Measurements from ENCODE around the gene BAMBI.

GRCh38 chr10:28711776-28712175, 34.5 kb downstream of the BAMBI start:
- TF ChIP-seq CTCF (IDR thresholded peaks at IDR 0.05 in 8 of 11, conservative IDR thresholded peaks at IDR 0.05 in 3 of 11) (no peak), POLR2A (IDR thresholded peaks at IDR 0.05) (no peak), POLR2AphosphoS5 (IDR thresholded peaks at IDR 0.05) (no peak)

Data from spleen (tissue), 7 donors.